Karpas-422 (cell line): ENCODE results near the gene CTNNA1. TPM values are rescaled to one million over a fixed set of nuclear protein-coding genes. Genes with fewer than 3 reads are reported as not detected.

ENCODE experiments used
- DNase-seq: peaks from one replicate; pipeline ENCODE4 v3.0.0-alpha.2; 2015
- H2AFZ ChIP-seq: fragments of 200-600 bp; sonication (generic); 2 replicates; pipeline ENCODE4 v1.6.1; 2014; ENCODE audit warnings: antibody characterized with exemption, low read length, mixed read lengths
- H3K27ac ChIP-seq: fragments of 200-600 bp; sonication (generic); 2 replicates; pipeline ENCODE4 v1.5.1; 2014; ENCODE audit warnings: mild to moderate bottlenecking, low read length, moderate library complexity
- H3K27me3 ChIP-seq: fragments of 200-600 bp; sonication (generic); 2 replicates; pipeline ENCODE4 v1.6.1; 2014; ENCODE audit warnings: low read length, mixed read lengths
- H3K36me3 ChIP-seq: fragments of 200-600 bp; sonication (generic); 2 replicates; pipeline ENCODE4 v1.6.1; 2014; ENCODE audit warnings: low read length, mixed read lengths; ENCODE audit not compliant: insufficient read depth
- H3K4me1 ChIP-seq: fragments of 200-600 bp; sonication (generic); 2 replicates; pipeline ENCODE4 v1.6.1; 2014; ENCODE audit warnings: mild to moderate bottlenecking, low read length, mixed read lengths
- H3K4me2 ChIP-seq: fragments of 200-600 bp; sonication (generic); 2 replicates; pipeline ENCODE4 v1.6.1; 2014; ENCODE audit warnings: low read length, low read depth, mild to moderate bottlenecking; ENCODE audit not compliant: poor library complexity, severe bottlenecking
- H3K4me3 ChIP-seq: fragments of 200-600 bp; sonication (generic); 2 replicates; pipeline ENCODE4 v1.5.1; 2014; ENCODE audit warnings: mild to moderate bottlenecking, antibody characterized with exemption, low read length, mixed read lengths
- H3K79me2 ChIP-seq: fragments of 200-600 bp; sonication (generic); 2 replicates; pipeline ENCODE4 v1.6.1; 2014; ENCODE audit warnings: mild to moderate bottlenecking, low read length, mixed read lengths
- H3K9ac ChIP-seq: fragments of 200-600 bp; sonication (generic); 2 replicates; pipeline ENCODE4 v1.6.0; 2014; ENCODE audit warnings: low read length
- H3K9me2 ChIP-seq: fragments of 200-600 bp; sonication (generic), shearing (Covaris generic); replicated peaks from 2 replicates; pipeline ENCODE4 v1.6.0; 2014; ENCODE audit warnings: mild to moderate bottlenecking, low read length, moderate library complexity; ENCODE audit not compliant: insufficient read depth
- H3K9me3 ChIP-seq: fragments of 300-700, 200-600 bp; sonication (generic); 2 replicates; pipeline ENCODE4 v1.6.1; 2014; ENCODE audit warnings: low read length, mixed read lengths
- H4K20me1 ChIP-seq: fragments of 200-600 bp; sonication (generic); 2 replicates; pipeline ENCODE4 v1.6.1; 2014; ENCODE audit warnings: mild to moderate bottlenecking, antibody characterized with exemption, low read length, low read depth; ENCODE audit not compliant: insufficient read depth
- total RNA-seq: library from RNA; depleted of rRNA; stranded (reverse); fragments of >200 nt; shearing (Covaris generic); gene quantifications from 2 replicates; pipeline ENCODE4 v1.2.3, GENCODE V29; 2014; ENCODE audit warnings: low replicate concordance

Gene CTNNA1
- total RNA-seq, 1 experiment from 2014 or later = 13.2 TPM

DNA sequence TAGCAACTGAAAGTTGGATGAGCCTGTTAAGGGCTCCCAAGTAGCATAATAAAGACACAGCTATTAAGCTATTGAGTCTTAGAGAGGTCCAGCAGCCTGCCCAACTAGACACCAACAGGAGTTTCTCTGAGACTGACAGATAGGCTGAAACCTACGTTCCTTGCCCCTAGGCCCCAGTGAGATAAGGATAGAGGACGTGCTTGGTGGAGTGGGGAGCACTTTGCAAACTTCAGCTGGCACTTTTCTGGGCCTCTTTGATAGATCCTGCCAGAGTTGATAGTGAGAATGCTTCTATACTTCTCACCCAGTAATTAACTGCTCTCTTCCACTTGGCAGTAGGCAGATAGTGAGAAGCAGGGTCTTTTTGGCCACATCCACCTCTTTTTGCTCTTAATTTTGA is 20.8 kb upstream of the CTNNA1 start:
- Histone ChIP-seq H3K9ac (no peak overlapping the region), H3K36me3 (no peaks in the 10 kb centered on the region), H3K27me3 (no peaks in the 10 kb centered on the region), H4K20me1 (no peaks in the 10 kb centered on the region), H3K9me3 (no peaks in the 10 kb centered on the region), H3K9me2 (no peaks in the 10 kb centered on the region), H3K27ac (no peak overlapping the region), H3K4me3 (no peak overlapping the region), H3K4me1 (no peaks in the 10 kb centered on the region), H2AFZ (no peak overlapping the region), H3K79me2 (no peaks in the 10 kb centered on the region), H3K4me2 (no peak overlapping the region)
- DNase-seq = no peak

DNA sequence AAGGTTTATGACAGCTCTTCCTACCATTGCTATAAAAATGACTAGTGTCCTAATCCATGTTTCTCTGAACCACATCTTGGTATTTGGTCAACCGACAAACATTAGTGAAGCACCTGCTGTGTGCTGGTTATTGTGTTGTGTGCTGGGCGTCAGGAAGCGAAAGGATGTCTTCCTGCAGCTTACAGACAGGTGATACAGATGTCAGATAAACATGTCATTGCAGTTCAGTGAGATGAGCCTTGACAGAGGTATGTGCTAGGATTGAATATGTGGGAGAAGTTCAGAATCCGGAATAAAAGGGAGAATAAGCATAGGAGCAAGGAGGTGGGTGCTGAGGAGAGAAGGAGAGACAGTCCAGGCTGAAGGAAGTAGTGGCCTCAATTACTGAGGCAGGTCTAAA is 20.3 kb upstream of the CTNNA1 start:
- DNase-seq = no peak
- H3K79me2 ChIP-seq = no peaks in the 10 kb centered on the region

DNA sequence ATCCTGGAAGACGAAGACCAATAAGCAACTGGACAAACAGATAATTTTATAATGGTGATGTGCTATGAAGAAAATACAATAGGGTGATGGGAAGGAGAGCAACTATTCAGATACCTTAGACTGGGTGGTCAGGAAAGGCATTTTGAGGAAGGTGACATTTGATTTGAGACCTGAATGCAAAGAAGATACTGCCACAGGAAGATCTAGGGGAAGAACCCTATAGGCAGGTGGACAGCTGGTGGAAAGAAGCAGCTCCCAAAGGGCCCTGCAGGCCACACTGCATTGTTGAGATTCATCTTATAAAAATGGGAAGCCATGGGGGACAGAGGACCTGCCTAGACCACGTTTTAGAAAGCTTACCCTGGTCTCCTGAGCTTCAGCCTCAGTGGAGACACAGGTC is 19.7 kb upstream of the CTNNA1 start:
- Histone ChIP-seq H3K27ac (no peak overlapping the region), H3K4me1 (no peaks in the 10 kb centered on the region), H3K9me2 (no peaks in the 10 kb centered on the region), H3K9me3 (no peaks in the 10 kb centered on the region), H3K36me3 (no peaks in the 10 kb centered on the region), H4K20me1 (no peaks in the 10 kb centered on the region), H3K27me3 (no peaks in the 10 kb centered on the region), H3K9ac (no peak overlapping the region), H3K4me3 (no peak overlapping the region), H2AFZ (no peak overlapping the region), H3K79me2 (no peaks in the 10 kb centered on the region), H3K4me2 (no peak overlapping the region)
- DNase-seq = no peak

More for the DNA sequence above, 20.3 kb upstream of the CTNNA1 start:
- Histone ChIP-seq H3K4me1 (no peaks in the 10 kb centered on the region), H4K20me1 (no peaks in the 10 kb centered on the region), H3K36me3 (no peaks in the 10 kb centered on the region), H3K9me2 (no peaks in the 10 kb centered on the region), H3K4me2 (no peak overlapping the region), H3K9me3 (no peaks in the 10 kb centered on the region), H3K4me3 (no peak overlapping the region), H3K9ac (no peak overlapping the region), H3K27me3 (no peaks in the 10 kb centered on the region), H2AFZ (no peak overlapping the region), H3K27ac (no peak overlapping the region)

DNA sequence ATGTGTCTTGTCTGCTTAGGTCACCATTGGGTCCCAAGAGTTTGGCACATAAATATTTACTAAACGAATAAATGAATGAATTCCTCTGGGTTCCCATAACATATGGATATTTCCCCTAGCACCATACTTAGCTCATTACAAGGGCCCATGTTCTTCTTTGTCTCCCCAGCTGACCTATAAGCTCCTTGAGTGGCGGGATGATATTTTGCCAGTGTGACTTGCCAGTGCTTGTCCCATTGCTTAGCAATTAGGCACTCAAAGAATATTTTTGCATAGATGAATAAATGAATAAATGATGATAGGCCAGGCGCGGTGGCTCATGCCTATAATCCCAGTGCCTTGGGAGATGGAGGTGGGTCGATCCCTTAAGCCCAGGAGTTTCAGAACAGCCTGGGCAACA is 16.9 kb upstream of the CTNNA1 start:
- Histone ChIP-seq H3K4me3 (no peak overlapping the region), H3K9ac (no peak overlapping the region), H2AFZ (no peak overlapping the region), H3K27ac (no peak overlapping the region), H3K4me2 (no peak overlapping the region), H3K9me3 (no peaks in the 10 kb centered on the region), H3K9me2 (no peaks in the 10 kb centered on the region), H3K27me3 (no peaks in the 10 kb centered on the region), H3K36me3 (no peaks in the 10 kb centered on the region), H3K4me1 (no peaks in the 10 kb centered on the region), H3K79me2 (no peaks in the 10 kb centered on the region), H4K20me1 (no peaks in the 10 kb centered on the region)
- no peak for DNase-seq

DNA sequence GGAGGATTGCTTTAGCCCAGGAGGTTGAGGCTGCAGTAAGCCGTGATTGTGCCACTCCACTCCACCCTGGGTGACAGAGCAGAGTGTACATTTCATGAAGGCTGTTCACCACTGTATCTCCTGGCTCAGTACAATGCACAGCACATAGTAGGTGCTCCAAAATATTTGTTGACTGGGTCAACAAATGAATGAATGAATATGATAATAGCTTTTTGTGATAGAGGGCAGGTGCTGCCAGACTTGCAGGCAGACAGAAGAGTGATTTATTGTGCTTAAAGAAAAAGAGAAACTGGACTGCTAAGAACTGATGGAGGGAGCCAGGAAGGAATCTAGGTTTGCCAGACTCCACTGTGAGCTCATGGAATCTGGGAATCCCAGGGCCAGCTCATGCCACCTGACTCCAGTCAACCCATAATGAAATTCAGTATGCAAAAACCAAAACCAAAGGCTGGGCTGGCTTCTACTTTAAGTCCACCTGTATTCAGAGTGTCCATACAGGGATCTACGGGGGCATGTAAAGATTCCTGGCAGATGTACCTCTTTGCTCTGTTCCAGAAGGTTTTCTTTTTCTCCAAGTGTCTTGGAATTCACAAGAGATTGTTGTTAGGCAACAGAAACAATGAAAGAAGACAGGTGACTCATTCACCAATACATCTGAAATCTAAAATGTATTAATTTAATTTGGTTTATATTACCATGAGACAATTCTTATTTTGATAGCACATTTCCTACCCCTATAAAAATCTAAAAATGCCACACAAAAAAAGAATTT is 15.5 kb upstream of the CTNNA1 start:
- no peaks in the 10 kb centered on the region for H3K36me3 ChIP-seq
- H3K4me3 ChIP-seq = no peak overlapping the region
- no peak for DNase-seq

DNA sequence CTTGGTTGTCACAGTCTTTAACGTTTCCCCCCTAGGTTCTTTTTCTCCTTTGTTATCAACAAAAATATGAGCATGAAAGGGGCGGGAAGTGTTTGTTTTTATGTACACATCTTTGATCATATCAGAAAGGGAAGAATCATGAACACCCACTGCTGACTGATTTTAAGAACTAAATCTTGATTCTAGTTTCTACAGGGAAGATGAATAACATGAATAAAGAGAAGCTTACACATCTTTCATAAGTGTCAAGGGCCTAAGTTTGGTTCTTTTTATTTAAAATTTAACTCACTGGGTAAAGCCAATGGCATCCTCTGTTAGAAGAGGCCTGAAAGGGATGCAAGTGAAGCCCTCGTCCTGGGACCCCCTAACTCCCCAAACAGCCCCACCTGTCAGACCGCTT is 14.8 kb upstream of the CTNNA1 start:
- Histone ChIP-seq H3K27me3 (no peaks in the 10 kb centered on the region), H3K79me2 (no peaks in the 10 kb centered on the region), H3K27ac (no peak overlapping the region), H4K20me1 (no peaks in the 10 kb centered on the region), H3K4me1 (peaks cover 7% of the 10 kb centered on the region), H3K4me3 (no peak overlapping the region), H3K9me3 (no peaks in the 10 kb centered on the region), H3K9me2 (no peaks in the 10 kb centered on the region), H3K4me2 (no peak overlapping the region), H3K9ac (no peak overlapping the region), H3K36me3 (no peaks in the 10 kb centered on the region), H2AFZ (no peak overlapping the region)
- no peak for DNase-seq

More for the DNA sequence above, 15.5 kb upstream of the CTNNA1 start:
- Histone ChIP-seq H3K9me3 (no peaks in the 10 kb centered on the region), H4K20me1 (no peaks in the 10 kb centered on the region), H3K79me2 (no peaks in the 10 kb centered on the region), H3K4me1 (peaks cover 6% of the 10 kb centered on the region), H2AFZ (no peak overlapping the region), H3K27ac (no peak overlapping the region), H3K9ac (no peak overlapping the region), H3K9me2 (no peaks in the 10 kb centered on the region), H3K27me3 (no peaks in the 10 kb centered on the region), H3K4me2 (no peak overlapping the region)

DNA sequence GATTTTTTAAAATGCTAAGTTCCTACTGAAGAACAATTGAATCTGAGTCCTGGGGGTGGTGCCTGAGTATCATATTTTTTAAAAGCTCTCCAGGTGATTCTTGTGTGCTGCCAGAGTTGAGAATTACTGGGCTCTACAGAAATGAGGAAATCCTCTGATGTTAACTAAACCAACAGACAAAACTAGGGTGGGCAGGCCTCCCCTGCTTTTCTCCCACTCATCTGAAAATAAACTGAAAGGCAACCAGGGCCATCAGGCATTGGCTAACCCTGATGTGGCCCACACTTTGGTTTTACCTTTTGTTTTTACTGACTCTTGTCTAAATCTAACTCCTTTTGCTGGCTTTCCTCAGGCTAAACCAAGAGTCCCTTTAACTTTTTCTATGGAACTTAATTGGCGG is 13.3 kb upstream of the CTNNA1 start:
- no peak for DNase-seq
- H3K9ac ChIP-seq = no peak overlapping the region
- H3K36me3 ChIP-seq = no peaks in the 10 kb centered on the region
- no peak overlapping the region for H3K4me3 ChIP-seq
- no peaks in the 10 kb centered on the region for H3K9me2 ChIP-seq
- no peaks in the 10 kb centered on the region for H3K9me3 ChIP-seq
- no peak overlapping the region for H3K27ac ChIP-seq
- H3K4me2 ChIP-seq = no peak overlapping the region
- no peaks in the 10 kb centered on the region for H3K79me2 ChIP-seq
- peaks cover 7% of the 10 kb centered on the region for H3K4me1 ChIP-seq
- H2AFZ ChIP-seq = no peak overlapping the region
- H3K27me3 ChIP-seq = no peaks in the 10 kb centered on the region
- no peaks in the 10 kb centered on the region for H4K20me1 ChIP-seq

DNA sequence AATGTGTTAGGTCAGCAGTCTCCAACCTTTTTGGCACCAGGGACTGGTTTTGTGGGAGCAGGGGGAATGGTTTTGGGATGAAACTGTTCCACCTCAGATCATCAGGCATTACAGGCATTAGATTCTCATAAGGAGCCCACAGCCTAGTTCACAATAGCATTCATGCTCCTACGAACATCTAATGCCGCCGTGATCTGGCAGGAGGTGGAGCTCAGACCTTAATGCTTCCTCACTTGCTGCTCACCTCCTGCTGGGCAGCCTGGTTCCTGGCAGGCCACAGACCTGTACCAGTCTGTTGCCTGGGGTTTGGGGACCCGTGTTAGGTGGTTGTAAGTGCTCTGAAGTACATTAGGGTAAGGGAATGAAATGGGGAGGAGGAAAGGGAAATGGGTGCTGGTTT is 9.7 kb upstream of the CTNNA1 start:
- no peaks in the 10 kb centered on the region for H3K9me3 ChIP-seq
- no peak overlapping the region for H3K4me2 ChIP-seq
- no peaks in the 10 kb centered on the region for H3K9me2 ChIP-seq
- H2AFZ ChIP-seq = no peak overlapping the region
- H4K20me1 ChIP-seq = no peaks in the 10 kb centered on the region
- no peak overlapping the region for H3K4me3 ChIP-seq
- H3K27ac ChIP-seq = no peak overlapping the region
- H3K4me1 ChIP-seq = peaks cover 7% of the 10 kb centered on the region
- no peaks in the 10 kb centered on the region for H3K36me3 ChIP-seq
- no peaks in the 10 kb centered on the region for H3K27me3 ChIP-seq
- DNase-seq = no peak
- no peaks in the 10 kb centered on the region for H3K79me2 ChIP-seq
- H3K9ac ChIP-seq = no peak overlapping the region
